ENCODE results near the gene MYO6.

MYO6 gene

GRCh38 chr6:75863001-75863400 lies 114.0 kb downstream of the MYO6 start:
- H3K4me3 ChIP-seq (replicated peaks; ENCODE audit: low read depth, low read length) = no peak overlapping the region
- TF ChIP-seq, protein P1, sequence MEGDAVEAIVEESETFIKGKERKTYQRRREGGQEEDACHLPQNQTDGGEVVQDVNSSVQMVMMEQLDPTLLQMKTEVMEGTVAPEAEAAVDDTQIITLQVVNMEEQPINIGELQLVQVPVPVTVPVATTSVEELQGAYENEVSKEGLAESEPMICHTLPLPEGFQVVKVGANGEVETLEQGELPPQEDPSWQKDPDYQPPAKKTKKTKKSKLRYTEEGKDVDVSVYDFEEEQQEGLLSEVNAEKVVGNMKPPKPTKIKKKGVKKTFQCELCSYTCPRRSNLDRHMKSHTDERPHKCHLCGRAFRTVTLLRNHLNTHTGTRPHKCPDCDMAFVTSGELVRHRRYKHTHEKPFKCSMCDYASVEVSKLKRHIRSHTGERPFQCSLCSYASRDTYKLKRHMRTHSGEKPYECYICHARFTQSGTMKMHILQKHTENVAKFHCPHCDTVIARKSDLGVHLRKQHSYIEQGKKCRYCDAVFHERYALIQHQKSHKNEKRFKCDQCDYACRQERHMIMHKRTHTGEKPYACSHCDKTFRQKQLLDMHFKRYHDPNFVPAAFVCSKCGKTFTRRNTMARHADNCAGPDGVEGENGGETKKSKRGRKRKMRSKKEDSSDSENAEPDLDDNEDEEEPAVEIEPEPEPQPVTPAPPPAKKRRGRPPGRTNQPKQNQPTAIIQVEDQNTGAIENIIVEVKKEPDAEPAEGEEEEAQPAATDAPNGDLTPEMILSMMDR (IDR thresholded peaks at IDR 0.05; ENCODE audit: low read depth, low read length, missing control alignments) = no peak
- no peak for DNase-seq (ENCODE audit: extremely low read depth, low read depth)

GRCh38 chr6:75863784-75864183 lies 114.7 kb downstream of the MYO6 start:
- DNase-seq (ENCODE audit: extremely low read depth, low read depth) = no peak
- TF ChIP-seq, protein P1 (IDR thresholded peaks at IDR 0.05; ENCODE audit: low read depth, low read length, missing control alignments) = no peak
- H3K4me3 ChIP-seq (replicated peaks; ENCODE audit: low read depth, low read length) = no peak overlapping the region

DNA sequence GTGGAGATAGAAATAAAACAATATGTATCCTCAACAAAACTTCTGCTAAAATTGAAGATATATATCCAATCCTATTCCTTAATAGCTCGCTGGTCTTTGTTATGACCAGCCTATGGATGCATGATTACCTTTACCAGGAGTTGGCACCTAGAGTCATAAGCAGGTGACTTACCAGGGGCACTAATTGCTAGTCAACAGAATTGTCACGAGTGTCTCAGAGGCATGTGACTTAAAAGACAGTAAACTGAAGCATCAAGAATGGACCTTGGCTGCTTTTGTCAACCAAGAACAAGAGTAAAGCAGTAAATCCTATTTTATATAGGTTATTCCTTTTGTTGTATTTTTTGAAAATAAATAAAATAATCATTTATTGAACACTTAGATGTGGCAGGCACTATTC lies 115.4 kb downstream of the MYO6 start:
- TF ChIP-seq, protein P1 (IDR thresholded peaks at IDR 0.05; ENCODE audit: low read depth, low read length, missing control alignments) = no peak
- no peak for DNase-seq (ENCODE audit: extremely low read depth, low read depth)
- H3K4me3 ChIP-seq (replicated peaks; ENCODE audit: low read depth, low read length) = no peak overlapping the region

GRCh38 chr6:75870389-75870788 lies 121.3 kb downstream of the MYO6 start:
- H3K4me3 ChIP-seq (replicated peaks; ENCODE audit: low read depth, low read length) = no peak overlapping the region
- TF ChIP-seq, protein P1 (IDR thresholded peaks at IDR 0.05; ENCODE audit: low read depth, low read length, missing control alignments) = no peak
- no peak for DNase-seq (ENCODE audit: extremely low read depth, low read depth)

DNA sequence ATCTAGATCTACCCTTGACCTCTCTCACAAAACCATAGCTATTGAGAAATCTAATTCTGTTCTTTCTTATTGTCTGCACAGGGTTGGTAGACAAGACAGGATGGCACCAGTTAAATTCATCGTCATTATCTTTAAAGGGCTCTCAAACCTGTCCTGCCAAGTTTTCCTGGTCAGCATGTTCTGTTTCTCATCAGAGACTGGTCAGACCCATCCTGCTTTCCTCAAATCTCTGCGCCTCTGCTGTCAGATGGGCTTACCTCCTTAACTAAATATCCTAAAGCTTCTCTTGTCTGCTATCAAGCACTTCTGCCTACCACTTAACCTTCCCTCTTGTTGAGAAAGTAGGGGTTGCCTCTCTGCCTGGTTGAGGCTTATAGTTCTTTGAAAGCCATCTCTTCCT lies 125.2 kb downstream of the MYO6 start:
- DNase-seq (ENCODE audit: extremely low read depth, low read depth) = no peak
- no peak overlapping the region for H3K4me3 ChIP-seq (replicated peaks; ENCODE audit: low read depth, low read length)
- TF ChIP-seq, protein P1 (IDR thresholded peaks at IDR 0.05; ENCODE audit: low read depth, low read length, missing control alignments) = no peak

DNA sequence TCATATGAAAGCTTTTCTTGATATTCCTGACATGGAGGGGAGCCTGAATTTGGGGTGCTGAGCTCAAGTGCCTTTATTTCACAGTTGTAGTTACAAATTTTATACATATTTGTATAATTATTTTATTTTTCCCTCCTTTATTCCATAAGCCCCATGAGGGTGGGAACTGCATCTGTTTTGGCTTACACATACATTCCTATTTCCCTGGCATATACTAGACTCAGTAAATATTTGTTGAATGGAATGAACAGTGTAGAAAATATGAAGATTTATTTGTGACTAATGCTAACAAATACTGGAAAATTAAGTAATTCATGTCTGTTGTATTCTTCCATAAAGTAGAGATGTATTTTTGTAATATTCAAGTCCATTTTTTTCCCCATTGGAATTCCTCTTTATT lies 127.1 kb downstream of the MYO6 start:
- TF ChIP-seq, protein P1 (IDR thresholded peaks at IDR 0.05; ENCODE audit: low read depth, low read length, missing control alignments) = no peak
- no peak for DNase-seq (ENCODE audit: extremely low read depth, low read depth)
- H3K4me3 ChIP-seq (replicated peaks; ENCODE audit: low read depth, low read length) = no peak overlapping the region

GRCh38 chr6:75880305-75880704 lies 131.3 kb downstream of the MYO6 start:
- DNase-seq (ENCODE audit: extremely low read depth, low read depth) = no peak
- TF ChIP-seq, protein P1 (IDR thresholded peaks at IDR 0.05; ENCODE audit: low read depth, low read length, missing control alignments) = no peak
- no peak overlapping the region for H3K4me3 ChIP-seq (replicated peaks; ENCODE audit: low read depth, low read length)

Data from HFF-Myc (cell line).